Thyroid gland (tissue), 4 donors: Measurements from ENCODE around the gene NAA16. TPM values are rescaled to one million over a fixed set of nuclear protein-coding genes. Genes with fewer than 3 reads are reported as not detected.
A peak's percentile ranks its signal among the peaks of the same experiment; 100 is the strongest.

Source experiments
- DNase-seq, 2 donors: peaks; one replicate each; pipeline ENCODE4 v3.0.0-alpha.2; 2019
- H3K27ac ChIP-seq, 3 donors: fragments of 200-600 bp; sonication (generic); 1 replicate in 2 of 3; 2 replicates in 1 of 3; pipeline ENCODE4 v1.5.1; 2016 to 2019; ENCODE audit warnings: mild to moderate bottlenecking in 1 of 3, moderate library complexity in 1 of 3
- H3K27me3 ChIP-seq: fragments of 200-600 bp; sonication (generic); one replicate; pipeline ENCODE4 v1.5.1; 2019
- H3K36me3 ChIP-seq, 2 donors: fragments of 200-600 bp; sonication (generic); one replicate each; pipeline ENCODE4 v1.5.1; 2016 to 2019
- H3K4me1 ChIP-seq, 2 donors: fragments of 200-600 bp; sonication (generic); one replicate each; pipeline ENCODE4 v1.5.1; 2017 to 2019
- H3K4me3 ChIP-seq, 3 donors: fragments of 200-600 bp; sonication (generic); replicated peaks in 1 of 3; 1 replicate in 2 of 3; 2 replicates in 1 of 3; pipeline ENCODE4 v1.5.1; 2016; ENCODE audit warnings: mild to moderate bottlenecking in 1 of 3
- H3K9me3 ChIP-seq: fragments of 200-600 bp; sonication (generic); one replicate; pipeline ENCODE4 v1.5.1; 2017
- CTCF ChIP-seq, 6 experiments: fragments of 200-600 bp in 3 of 6; fragments of 450-650 bp in 3 of 6; sonication (generic) in 3 of 6; IDR thresholded peaks; one replicate each; pipeline ENCODE4 v1.5.1; 2016 to 2019; ENCODE audit warnings: antibody characterized with exemption in 6 of 6, mild to moderate bottlenecking in 2 of 6, inconsistent platforms in 1 of 6, moderate library complexity in 1 of 6
- POLR2A ChIP-seq, 2 donors: fragments of 450-650 bp; IDR thresholded peaks; one replicate each; pipeline ENCODE4 v1.6.1; 2017; ENCODE audit warnings: antibody characterized with exemption in 2 of 2, mild to moderate bottlenecking in 2 of 2, moderate library complexity in 1 of 2
- WGBS, 2 donors: methylation state at CpG; one replicate each; pipeline ENCODE4 v1.1.5; 2017; 5-methylcytosine and 5-hydroxymethylcytosine counted together
- intact Hi-C: fragments of 100-400 bp; cut with DNase I; formaldehyde crosslinking; loops from one replicate; pipeline ENCODE4 v1.15.1; 2023
- total RNA-seq, 4 donors: library from RNA; depleted of rRNA; stranded (reverse); fragments of >200 nt; gene quantifications; one replicate each; pipeline ENCODE4 v1.2.3, GENCODE V29; 2016

The NAA16 gene
- total RNA-seq, 4 donors from 2014 or later, result 16.9 to 42.7 (median 19.0) TPM

- H3K4me3 ChIP-seq, result no peak overlapping the region
- H3K4me1 ChIP-seq, result no peaks in the 10 kb centered on the region
- H3K9me3 ChIP-seq, result no peaks in the 10 kb centered on the region
- intact Hi-C loops, result no loop called here
- no peaks in the 10 kb centered on the region for H3K27me3 ChIP-seq
- H3K27ac ChIP-seq, result no peak overlapping the region
- 50 to 57% methylated on average over 3 of the region's 3 CpGs for WGBS, 2 donors
- TF ChIP-seq POLR2A (IDR thresholded peaks at IDR 0.05) (no peak), CTCF (IDR thresholded peaks at IDR 0.05) (no peak)
- no peaks in the 10 kb centered on the region for H3K36me3 ChIP-seq
- DNase-seq, result no peak
Measured at GRCh38 chr13:41383386-41383785, 72.3 kb downstream of the NAA16 start.

- H3K4me1 ChIP-seq, result no peaks in the 10 kb centered on the region
- intact Hi-C loops, result no loop called here
- TF ChIP-seq POLR2A (IDR thresholded peaks at IDR 0.05) (no peak), CTCF (IDR thresholded peaks at IDR 0.05) (peak in 2 of 6 experiments; percentile 20 to 36)
- no peaks in the 10 kb centered on the region for H3K36me3 ChIP-seq
- no peaks in the 10 kb centered on the region for H3K27me3 ChIP-seq
- no peak overlapping the region for H3K4me3 ChIP-seq
- H3K9me3 ChIP-seq, result no peaks in the 10 kb centered on the region
- WGBS, 2 donors, result 86 to 89% methylated on average over 20 of the region's 20 CpGs
- no peak for DNase-seq
- H3K27ac ChIP-seq, result no peak overlapping the region
Measured at GRCh38 chr13:41384749-41385503, 73.9 kb downstream of the NAA16 start.

- DNase-seq, result no peak
- Histone ChIP-seq H3K9me3 (no peaks in the 10 kb centered on the region), H3K36me3 (no peaks in the 10 kb centered on the region), H3K27me3 (no peaks in the 10 kb centered on the region), H3K27ac (no peak overlapping the region), H3K4me3 (no peak overlapping the region), H3K4me1 (no peaks in the 10 kb centered on the region)
- WGBS, 2 donors, result 67 to 73% methylated on average over 6 of the region's 6 CpGs
- no peak for TF ChIP-seq POLR2A (IDR thresholded peaks at IDR 0.05)
- TF ChIP-seq CTCF (IDR thresholded peaks at IDR 0.05), result no peak
- intact Hi-C loops, result no loop called here
Measured at GRCh38 chr13:41386211-41386610, 75.1 kb downstream of the NAA16 start.

GRCh38 chr13:41387576-41387975 lies 76.5 kb downstream of the NAA16 start:
- H3K27ac ChIP-seq, result no peak overlapping the region
- no peaks in the 10 kb centered on the region for H3K27me3 ChIP-seq
- no peaks in the 10 kb centered on the region for H3K36me3 ChIP-seq
- H3K4me1 ChIP-seq, result no peaks in the 10 kb centered on the region
- 34 to 53% methylated on average over 3 of the region's 3 CpGs for WGBS, 2 donors
- no peak for DNase-seq
- TF ChIP-seq CTCF (IDR thresholded peaks at IDR 0.05), result no peak
- TF ChIP-seq POLR2A (IDR thresholded peaks at IDR 0.05), result no peak
- no peak overlapping the region for H3K4me3 ChIP-seq
- intact Hi-C loops, result no loop called here
- H3K9me3 ChIP-seq, result no peaks in the 10 kb centered on the region

- no peak for TF ChIP-seq CTCF (IDR thresholded peaks at IDR 0.05)
- no peak for TF ChIP-seq POLR2A (IDR thresholded peaks at IDR 0.05)
Measured at GRCh38 chr13:41388143-41388881, 77.2 kb downstream of the NAA16 start.

More at GRCh38 chr13:41388143-41388881, 77.2 kb downstream of the NAA16 start:
- Histone ChIP-seq H3K27me3 (no peaks in the 10 kb centered on the region), H3K4me1 (no peaks in the 10 kb centered on the region), H3K4me3 (no peak overlapping the region), H3K9me3 (no peaks in the 10 kb centered on the region), H3K36me3 (no peaks in the 10 kb centered on the region), H3K27ac (no peak overlapping the region)
- WGBS, 2 donors, result 86 to 88% methylated on average over 6 of the region's 6 CpGs
- no peak for DNase-seq
- intact Hi-C loops, result no loop called here
